ENCODE measurements around the gene HDAC4. TPM values are rescaled to one million over a fixed set of nuclear protein-coding genes. Genes with fewer than 3 reads are reported as not detected.

Gene HDAC4
- total RNA-seq, 1 experiment from 2014 or later, result 47.6 TPM

- TF ChIP-seq, protein P1, sequence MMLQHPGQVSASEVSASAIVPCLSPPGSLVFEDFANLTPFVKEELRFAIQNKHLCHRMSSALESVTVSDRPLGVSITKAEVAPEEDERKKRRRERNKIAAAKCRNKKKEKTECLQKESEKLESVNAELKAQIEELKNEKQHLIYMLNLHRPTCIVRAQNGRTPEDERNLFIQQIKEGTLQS (IDR thresholded peaks at IDR 0.05), result no peak
- TF ChIP-seq ZFX (IDR thresholded peaks at IDR 0.05) (no peak), JUND (IDR thresholded peaks at IDR 0.05) (no peak), ELF1 (IDR thresholded peaks at IDR 0.05; ENCODE audit: borderline replicate concordance, low read depth) (no peak), POLR2A (IDR thresholded peaks at IDR 0.05; ENCODE audit: borderline replicate concordance, extremely low read depth, insufficient read depth, insufficient read length) (no peak), RAD21 (IDR thresholded peaks at IDR 0.05; ENCODE audit: low read depth) (no peak)
- no peaks in the 10 kb centered on the region for H4K20me1 ChIP-seq (ENCODE audit: insufficient read depth)
- no peak overlapping the region for H3K9ac ChIP-seq (ENCODE audit: low read length)
- H2AFZ ChIP-seq (ENCODE audit: low read depth, low read length, poor library complexity, severe bottlenecking), result no peak overlapping the region
- ChIA-PET CTCF (no interaction called here), RAD21 (ENCODE audit: low non-redundant PET in 1 of 2, low total read pairs in 2 of 2, uncharacterized antibody in 2 of 2, unreplicated experiment in 2 of 2) (no interaction called here), POLR2A (no interaction called here)
- no peaks in the 10 kb centered on the region for H3K9me3 ChIP-seq (ENCODE audit: control insufficient read depth in 1 of 2, insufficient read depth in 1 of 2, low read depth in 1 of 2, low read length in 2 of 2)
- no peak overlapping the region for H3K27ac ChIP-seq (ENCODE audit: low read depth, low read length)
- H3K4me3 ChIP-seq (replicated peaks in 1 of 2; ENCODE audit: low read depth in 1 of 2, low read length in 2 of 2), result no peak overlapping the region
- no TSS peak for BruUV-seq (replicated peaks)
- no peak for DNase-seq (ENCODE audit: low read depth, low spot score)
- no peak overlapping the region for H3K4me2 ChIP-seq (ENCODE audit: low read length)
- H3K9me2 ChIP-seq (ENCODE audit: insufficient read depth), result no peaks in the 10 kb centered on the region
- no peaks in the 10 kb centered on the region for H3K4me1 ChIP-seq (ENCODE audit: control insufficient read depth in 1 of 2, insufficient read depth in 2 of 2, low read length in 2 of 2)
- no peak for ATAC-seq
- intact Hi-C loops (cut with micrococcal nuclease), result no loop called here
- no peaks in the 10 kb centered on the region for H3K36me3 ChIP-seq (ENCODE audit: control insufficient read depth in 1 of 2, insufficient read depth in 2 of 2, low read length in 2 of 2)
- no peaks in the 10 kb centered on the region for H3K27me3 ChIP-seq (ENCODE audit: insufficient read depth, low read length)
- peaks cover 4% of the 10 kb centered on the region; the same call in 1 of the 2 replicates for H3K79me2 ChIP-seq (ENCODE audit: insufficient read depth, low read length)
These were observed 31.1 kb downstream of the HDAC4 start for GRCh38 chr2:239369631-239370161.

DNA sequence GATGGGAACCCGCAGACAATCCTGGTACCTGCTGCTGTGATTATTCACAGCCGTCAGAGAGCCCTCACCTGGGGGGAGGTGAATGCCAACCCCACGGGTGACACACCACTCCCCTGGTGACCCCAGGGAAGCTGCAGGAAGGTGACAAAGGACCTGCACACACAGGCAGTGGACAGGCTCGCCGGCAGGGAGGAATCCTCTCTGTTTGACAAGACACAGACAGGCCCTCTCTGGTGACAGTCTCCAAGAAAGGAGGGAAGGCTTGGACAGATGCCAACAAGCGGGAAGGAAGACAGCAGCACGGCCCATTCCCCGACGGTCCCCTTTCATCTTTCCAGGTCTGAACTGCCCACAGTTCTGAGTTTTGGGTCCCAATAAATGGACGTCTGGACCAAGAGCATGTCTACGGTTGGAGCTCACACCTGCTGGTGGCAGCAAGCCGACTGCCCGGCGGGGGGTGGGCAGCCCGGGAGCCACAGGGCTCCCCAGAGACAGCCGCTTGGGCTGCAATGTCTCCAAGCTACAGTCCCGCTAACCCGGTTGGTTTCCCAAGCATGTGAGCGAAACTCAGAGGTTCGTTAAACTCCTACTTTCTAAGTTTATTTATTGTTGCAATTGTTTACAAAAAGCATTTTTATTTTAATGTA is 31.8 kb downstream of the HDAC4 start:
- TF ChIP-seq, protein P1 (IDR thresholded peaks at IDR 0.05), result no peak
- no peak for TF ChIP-seq ZFX (IDR thresholded peaks at IDR 0.05)
- Histone ChIP-seq H3K27ac (ENCODE audit: low read depth, low read length) (no peak overlapping the region), H2AFZ (ENCODE audit: low read depth, low read length, poor library complexity, severe bottlenecking) (no peak overlapping the region), H3K79me2 (ENCODE audit: insufficient read depth, low read length) (peaks cover 4% of the 10 kb centered on the region; the same call in 1 of the 2 replicates), H3K4me1 (ENCODE audit: control insufficient read depth in 1 of 2, insufficient read depth in 2 of 2, low read length in 2 of 2) (no peaks in the 10 kb centered on the region), H3K9me3 (ENCODE audit: control insufficient read depth in 1 of 2, insufficient read depth in 1 of 2, low read depth in 1 of 2, low read length in 2 of 2) (no peaks in the 10 kb centered on the region), H3K9ac (ENCODE audit: low read length) (no peak overlapping the region), H3K4me3 (replicated peaks in 1 of 2; ENCODE audit: low read depth in 1 of 2, low read length in 2 of 2) (no peak overlapping the region), H4K20me1 (ENCODE audit: insufficient read depth) (no peaks in the 10 kb centered on the region), H3K9me2 (ENCODE audit: insufficient read depth) (no peaks in the 10 kb centered on the region), H3K36me3 (ENCODE audit: control insufficient read depth in 1 of 2, insufficient read depth in 2 of 2, low read length in 2 of 2) (no peaks in the 10 kb centered on the region), H3K4me2 (ENCODE audit: low read length) (no peak overlapping the region), H3K27me3 (ENCODE audit: insufficient read depth, low read length) (no peaks in the 10 kb centered on the region)
- DNase-seq (ENCODE audit: low read depth, low spot score) (no peak), ATAC-seq (no peak)
- CTCF ChIA-PET, result no interaction called here
- RAD21 ChIA-PET (ENCODE audit: low non-redundant PET in 1 of 2, low total read pairs in 2 of 2, uncharacterized antibody in 2 of 2, unreplicated experiment in 2 of 2), result no interaction called here
- BruUV-seq (replicated peaks), result no TSS peak
- intact Hi-C loops (cut with micrococcal nuclease), result no loop called here
- POLR2A ChIA-PET, result no interaction called here
